HCT116 (cell line): ENCODE measurements around the gene DCDC2C. TPM values are rescaled to one million over a fixed set of nuclear protein-coding genes. Genes with fewer than 3 reads are reported as not detected.
A peak's percentile ranks its signal among the peaks of the same experiment; 100 is the strongest.

ENCODE experiments used
- ATAC-seq: fragments of 200-7000 bp; cut with Tn5 transposase; 2 replicates; pipeline ENCODE4 v1.9.1; 2020; ENCODE audit warnings: mild to moderate bottlenecking, moderate library complexity
- BruUV-seq: library from RNA; stranded (reverse); fragments of 400-500 nt; replicated peaks from 2 replicates; lab custom pipeline; 2021; lab: Mats Ljungman, UMichigan
- CTCF ChIA-PET: fragments of 300-600 bp; sonication (Branson Sonifier 250); formaldehyde crosslinking; loops from one replicate; lab custom pipeline; 2021; ENCODE audit warnings: antibody characterized with exemption; lab: Charles Lee
- POLR2A ChIA-PET: fragments of 300-600, 350-600 bp; sonication (Branson Sonifier 250); formaldehyde crosslinking; loops from one replicate; lab custom pipeline; 2021; ENCODE audit warnings: antibody characterized with exemption; lab: Charles Lee
- RAD21 ChIA-PET, 2 experiments: fragments of 300-600 bp; sonication (Branson Sonifier 250); formaldehyde crosslinking; loops; one replicate each; lab custom pipeline; 2023; ENCODE audit warnings: low total read pairs in 2 of 2; ENCODE audit not compliant: uncharacterized antibody in 2 of 2, unreplicated experiment in 2 of 2, low non-redundant PET in 1 of 2; lab: Charles Lee
- DNase-seq: peaks from one replicate; pipeline ENCODE4 v3.0.0-alpha.2; 2010; ENCODE audit warnings: low read depth, low spot score
- H2AFZ ChIP-seq: fragments of 200-600 bp; shearing (Covaris generic), sonication (generic); 2 replicates; pipeline ENCODE4 v1.6.1; 2017; ENCODE audit warnings: low read depth, mixed run types, mixed read lengths, antibody characterized with exemption, low read length; ENCODE audit not compliant: poor library complexity, severe bottlenecking
- H3K27ac ChIP-seq: 2 replicates; pipeline ENCODE4 v1.5.1; 2012; ENCODE audit warnings: low read depth, low read length
- H3K27me3 ChIP-seq: fragments of 200-600 bp; sonication (generic); 2 replicates; pipeline ENCODE4 v1.6.1; 2016; ENCODE audit warnings: mixed run types, low read length, mixed read lengths; ENCODE audit not compliant: insufficient read depth
- H3K36me3 ChIP-seq, 2 experiments: fragments of 200-500 bp in 1 of 2; fragments of 200-600 bp in 1 of 2; sonication (Bioruptor generic) in 1 of 2; sonication (generic) in 1 of 2; 2 replicates each; pipeline versions ENCODE4 v1.5.1 to v1.6.1; 2014 to 2016; ENCODE audit warnings: low read length in 2 of 2, inconsistent platforms in 1 of 2, mixed read lengths in 1 of 2, mixed run types in 1 of 2; ENCODE audit not compliant: insufficient read depth in 2 of 2, control insufficient read depth in 1 of 2
- H3K4me1 ChIP-seq, 2 experiments: fragments of 200-600 bp in 1 of 2; sonication (generic) in 1 of 2; 2 replicates each; pipeline versions ENCODE4 v1.5.1 to v1.6.1; 2012 to 2017; ENCODE audit warnings: low read length in 2 of 2, inconsistent platforms in 1 of 2, mild to moderate bottlenecking in 1 of 2, mixed read lengths in 1 of 2, mixed run types in 1 of 2, moderate library complexity in 1 of 2; ENCODE audit not compliant: insufficient read depth in 2 of 2, control insufficient read depth in 1 of 2
- H3K4me2 ChIP-seq: fragments of 200-600 bp; sonication (generic); 2 replicates; pipeline ENCODE4 v1.6.1; 2017; ENCODE audit warnings: mixed run types, low read length, mixed read lengths
- H3K4me3 ChIP-seq, 2 experiments: fragments of 200-600 bp in 1 of 2; sonication (generic) in 1 of 2; replicated peaks in 1 of 2; 2 replicates each; pipeline ENCODE4 v1.5.1; 2011 to 2016; ENCODE audit warnings: low read length in 2 of 2, control low read depth in 1 of 2, low read depth in 1 of 2, mild to moderate bottlenecking in 1 of 2, mixed read lengths in 1 of 2, mixed run types in 1 of 2
- H3K79me2 ChIP-seq: fragments of 200-600 bp; sonication (generic); 2 replicates; pipeline ENCODE4 v1.6.1; 2017; ENCODE audit warnings: mild to moderate bottlenecking, mixed run types, low read length, moderate library complexity, mixed read lengths; ENCODE audit not compliant: insufficient read depth
- H3K9ac ChIP-seq: fragments of 200-600 bp; sonication (generic); 2 replicates; pipeline ENCODE4 v1.6.1; 2016; ENCODE audit warnings: low read length, mixed read lengths
- H3K9me2 ChIP-seq: fragments of 200-600 bp; sonication (generic), shearing (Covaris generic); 2 replicates; pipeline ENCODE4 v1.6.1; 2017; ENCODE audit warnings: mixed run types, mild to moderate bottlenecking, moderate library complexity; ENCODE audit not compliant: insufficient read depth
- H3K9me3 ChIP-seq, 2 experiments: fragments of 200-500 bp in 1 of 2; fragments of 200-600 bp in 1 of 2; sonication (Bioruptor generic) in 1 of 2; sonication (generic) in 1 of 2; 2 replicates each; pipeline ENCODE4 v1.6.1; 2014 to 2017; ENCODE audit warnings: low read length in 2 of 2, mixed read lengths in 2 of 2, inconsistent platforms in 1 of 2, low read depth in 1 of 2, mild to moderate bottlenecking in 1 of 2, mixed run types in 1 of 2, moderate library complexity in 1 of 2; ENCODE audit not compliant: control insufficient read depth in 1 of 2, insufficient read depth in 1 of 2
- H4K20me1 ChIP-seq: fragments of 200-600 bp; sonication (generic), shearing (Covaris generic); 2 replicates; pipeline ENCODE4 v1.6.1; 2017; ENCODE audit warnings: mixed run types, mild to moderate bottlenecking, moderate library complexity; ENCODE audit not compliant: insufficient read depth
- EGR1 ChIP-seq: IDR thresholded peaks from 2 replicates; pipeline ENCODE4 v1.6.1; 2012; ENCODE audit warnings: low read depth
- FOSL1 ChIP-seq: IDR thresholded peaks from 2 replicates; pipeline ENCODE4 v1.6.1; 2012; ENCODE audit warnings: low read depth
- RAD21 ChIP-seq: IDR thresholded peaks from 2 replicates; pipeline ENCODE4 v1.6.1; 2012; ENCODE audit warnings: low read depth, mild to moderate bottlenecking
- SIN3A ChIP-seq: IDR thresholded peaks from 2 replicates; pipeline ENCODE4 v1.6.1; 2012; ENCODE audit warnings: low read depth
- YY1 ChIP-seq: IDR thresholded peaks from 2 replicates; pipeline ENCODE4 v1.6.1; 2011; ENCODE audit warnings: low read length, low read depth, moderate library complexity, mild to moderate bottlenecking; ENCODE audit not compliant: insufficient replicate concordance; ENCODE audit errors: extremely low read depth
- ZNF274 ChIP-seq: fragments of 200-500 bp; sonication (Bioruptor generic); IDR thresholded peaks from 2 replicates; pipeline ENCODE4 v1.6.1; 2014; ENCODE audit warnings: mild to moderate bottlenecking, low read depth, low read length, inconsistent platforms
- intact Hi-C: fragments of 100-400 bp; cut with micrococcal nuclease; formaldehyde crosslinking; loops from 2 replicates; pipeline ENCODE4 v1.10.0; 2022
- total RNA-seq: library from RNA; stranded (reverse); gene quantifications from one replicate; pipeline ENCODE4 v1.2.1, GENCODE V29; 2021; ENCODE audit not compliant: unreplicated experiment
- TF ChIP-seq, protein P1 (sequence below): IDR thresholded peaks from 2 replicates; pipeline ENCODE4 v1.6.1; 2011; ENCODE audit warnings: mild to moderate bottlenecking, low read length, moderate library complexity; ENCODE audit not compliant: insufficient replicate concordance; ENCODE audit errors: extremely low read depth
- TF ChIP-seq, protein P2 (sequence below), 3 experiments: fragments of 200-600 bp in 1 of 3; sonication (generic) in 1 of 3; IDR thresholded peaks in 2 of 3; conservative IDR thresholded peaks in 1 of 3; 2 replicates each; pipeline ENCODE4 v1.5.1; 2012 to 2017; ENCODE audit warnings: low read depth in 2 of 3, low read length in 2 of 3, antibody characterized with exemption in 1 of 3, borderline replicate concordance in 1 of 3, control low read depth in 1 of 3, mild to moderate bottlenecking in 1 of 3, mixed read lengths in 1 of 3, mixed run types in 1 of 3, moderate library complexity in 1 of 3; ENCODE audit not compliant: insufficient read depth in 1 of 3

DCDC2C gene
- total RNA-seq, 1 experiment from 2014 or later = not detected

DNA sequence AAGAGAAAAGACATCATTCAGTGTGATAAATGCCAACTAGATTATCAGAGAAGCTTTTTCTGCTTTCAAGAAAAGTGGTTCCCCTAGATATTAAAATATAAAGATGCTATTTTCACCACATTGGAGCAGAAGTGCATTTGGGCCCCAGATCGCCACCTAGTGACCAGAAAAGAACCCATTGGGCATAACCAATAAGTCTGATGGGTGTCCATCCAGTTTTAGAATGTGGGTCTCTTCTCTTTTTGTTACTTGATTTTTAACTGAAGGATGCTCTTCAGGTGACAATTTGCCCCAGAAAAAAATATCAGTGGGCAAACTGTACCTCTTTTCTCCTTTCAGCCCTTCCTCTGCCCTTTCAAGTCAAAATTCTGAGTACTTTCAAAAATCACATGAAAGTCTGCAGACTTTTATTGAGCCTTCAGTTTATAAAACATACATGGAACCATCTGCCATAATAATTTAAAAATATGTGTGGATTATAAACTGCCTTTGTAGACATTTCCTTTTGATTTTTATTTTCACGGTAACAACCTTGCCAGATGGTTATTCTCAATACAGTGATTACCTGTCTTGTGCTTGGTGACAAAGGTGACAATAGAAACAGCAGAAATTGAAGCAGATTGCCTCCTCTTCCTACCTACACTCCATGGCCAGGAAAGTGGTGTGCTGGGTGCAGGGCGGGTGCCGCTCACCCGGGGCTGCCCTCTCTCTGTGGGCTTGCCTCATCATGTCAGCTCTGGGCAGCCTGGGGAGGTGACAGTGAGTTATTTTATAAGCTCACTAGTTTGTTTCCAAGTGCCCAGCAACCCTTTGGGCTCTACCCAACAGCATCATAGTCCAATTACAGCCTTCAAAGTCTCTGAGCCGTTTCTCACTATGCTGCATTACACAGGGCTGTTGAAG lies 124.5 kb downstream of the DCDC2C start:
- H4K20me1 ChIP-seq = no peaks in the 10 kb centered on the region
- DNase-seq = no peak
- CTCF ChIA-PET = interaction anchor here (0.9 to 3.1 kb wide), 6 partner anchors 9 to 136 kb away, joined by 3 to 12 read pairs (median 4); no protein-coding TSS in a partner anchor
- H3K27me3 ChIP-seq = peaks cover 25% of the 10 kb centered on the region
- no peaks in the 10 kb centered on the region for H3K9me3 ChIP-seq
- no peaks in the 10 kb centered on the region for H3K36me3 ChIP-seq
- H3K9me2 ChIP-seq = no peaks in the 10 kb centered on the region
- no peak overlapping the region for H3K9ac ChIP-seq
- no peak for TF ChIP-seq FOSL1
- TF ChIP-seq, protein P1, sequence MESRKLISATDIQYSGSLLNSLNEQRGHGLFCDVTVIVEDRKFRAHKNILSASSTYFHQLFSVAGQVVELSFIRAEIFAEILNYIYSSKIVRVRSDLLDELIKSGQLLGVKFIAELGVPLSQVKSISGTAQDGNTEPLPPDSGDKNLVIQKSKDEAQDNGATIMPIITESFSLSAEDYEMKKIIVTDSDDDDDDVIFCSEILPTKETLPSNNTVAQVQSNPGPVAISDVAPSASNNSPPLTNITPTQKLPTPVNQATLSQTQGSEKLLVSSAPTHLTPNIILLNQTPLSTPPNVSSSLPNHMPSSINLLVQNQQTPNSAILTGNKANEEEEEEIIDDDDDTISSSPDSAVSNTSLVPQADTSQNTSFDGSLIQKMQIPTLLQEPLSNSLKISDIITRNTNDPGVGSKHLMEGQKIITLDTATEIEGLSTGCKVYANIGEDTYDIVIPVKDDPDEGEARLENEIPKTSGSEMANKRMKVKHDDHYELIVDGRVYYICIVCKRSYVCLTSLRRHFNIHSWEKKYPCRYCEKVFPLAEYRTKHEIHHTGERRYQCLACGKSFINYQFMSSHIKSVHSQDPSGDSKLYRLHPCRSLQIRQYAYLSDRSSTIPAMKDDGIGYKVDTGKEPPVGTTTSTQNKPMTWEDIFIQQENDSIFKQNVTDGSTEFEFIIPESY = no peak
- TF ChIP-seq SIN3A = no peak
- no peak for TF ChIP-seq YY1
- TF ChIP-seq EGR1 = no peak
- TF ChIP-seq, protein P2, sequence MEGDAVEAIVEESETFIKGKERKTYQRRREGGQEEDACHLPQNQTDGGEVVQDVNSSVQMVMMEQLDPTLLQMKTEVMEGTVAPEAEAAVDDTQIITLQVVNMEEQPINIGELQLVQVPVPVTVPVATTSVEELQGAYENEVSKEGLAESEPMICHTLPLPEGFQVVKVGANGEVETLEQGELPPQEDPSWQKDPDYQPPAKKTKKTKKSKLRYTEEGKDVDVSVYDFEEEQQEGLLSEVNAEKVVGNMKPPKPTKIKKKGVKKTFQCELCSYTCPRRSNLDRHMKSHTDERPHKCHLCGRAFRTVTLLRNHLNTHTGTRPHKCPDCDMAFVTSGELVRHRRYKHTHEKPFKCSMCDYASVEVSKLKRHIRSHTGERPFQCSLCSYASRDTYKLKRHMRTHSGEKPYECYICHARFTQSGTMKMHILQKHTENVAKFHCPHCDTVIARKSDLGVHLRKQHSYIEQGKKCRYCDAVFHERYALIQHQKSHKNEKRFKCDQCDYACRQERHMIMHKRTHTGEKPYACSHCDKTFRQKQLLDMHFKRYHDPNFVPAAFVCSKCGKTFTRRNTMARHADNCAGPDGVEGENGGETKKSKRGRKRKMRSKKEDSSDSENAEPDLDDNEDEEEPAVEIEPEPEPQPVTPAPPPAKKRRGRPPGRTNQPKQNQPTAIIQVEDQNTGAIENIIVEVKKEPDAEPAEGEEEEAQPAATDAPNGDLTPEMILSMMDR (IDR thresholded peaks at IDR 0.05 in 2 of 3, conservative IDR thresholded peaks at IDR 0.05 in 1 of 3; ENCODE audit: borderline replicate concordance in 1 of 3, insufficient read depth in 1 of 3, low read depth in 2 of 3, low read length in 2 of 3) = peak; percentile 47 to 80 (median 78); a peak in 5 of 6 replicates
- TF ChIP-seq RAD21 = peak; percentile 42
- TF ChIP-seq ZNF274 = no peak
- TF ChIP-seq, all 23 proteins: peak for 2
- no peak overlapping the region for H3K27ac ChIP-seq
- H3K4me1 ChIP-seq = no peaks in the 10 kb centered on the region
- H3K79me2 ChIP-seq = no peaks in the 10 kb centered on the region
- H3K4me2 ChIP-seq = no peak overlapping the region
- intact Hi-C loops = loop anchor here (2.0 kb wide), 3 partner anchors 89 to 135 kb away; no protein-coding TSS in a partner anchor
- no peak overlapping the region for H2AFZ ChIP-seq
- POLR2A ChIA-PET = no interaction called here
- RAD21 ChIA-PET = no interaction called here
- H3K4me3 ChIP-seq = no peak overlapping the region
- BruUV-seq = no TSS peak
- peak; percentile 88 for ATAC-seq
